Ishikawa (cell line): Measurements from ENCODE around the gene CCDC170.

Experiments
- FOXM1 ChIP-seq: IDR thresholded peaks from 2 replicates; pipeline ENCODE4 v1.6.1; 2012; ENCODE audit warnings: low read depth, borderline replicate concordance
- RAD21 ChIP-seq: IDR thresholded peaks from 2 replicates; pipeline ENCODE4 v1.6.1; 2012; ENCODE audit warnings: low read depth
- TAF1 ChIP-seq: IDR thresholded peaks from 2 replicates; pipeline ENCODE4 v1.6.1; 2012; ENCODE audit warnings: low read depth, mild to moderate bottlenecking
- TF ChIP-seq, protein P1 (sequence below): IDR thresholded peaks from 2 replicates; pipeline ENCODE4 v1.6.1; 2012

DNA sequence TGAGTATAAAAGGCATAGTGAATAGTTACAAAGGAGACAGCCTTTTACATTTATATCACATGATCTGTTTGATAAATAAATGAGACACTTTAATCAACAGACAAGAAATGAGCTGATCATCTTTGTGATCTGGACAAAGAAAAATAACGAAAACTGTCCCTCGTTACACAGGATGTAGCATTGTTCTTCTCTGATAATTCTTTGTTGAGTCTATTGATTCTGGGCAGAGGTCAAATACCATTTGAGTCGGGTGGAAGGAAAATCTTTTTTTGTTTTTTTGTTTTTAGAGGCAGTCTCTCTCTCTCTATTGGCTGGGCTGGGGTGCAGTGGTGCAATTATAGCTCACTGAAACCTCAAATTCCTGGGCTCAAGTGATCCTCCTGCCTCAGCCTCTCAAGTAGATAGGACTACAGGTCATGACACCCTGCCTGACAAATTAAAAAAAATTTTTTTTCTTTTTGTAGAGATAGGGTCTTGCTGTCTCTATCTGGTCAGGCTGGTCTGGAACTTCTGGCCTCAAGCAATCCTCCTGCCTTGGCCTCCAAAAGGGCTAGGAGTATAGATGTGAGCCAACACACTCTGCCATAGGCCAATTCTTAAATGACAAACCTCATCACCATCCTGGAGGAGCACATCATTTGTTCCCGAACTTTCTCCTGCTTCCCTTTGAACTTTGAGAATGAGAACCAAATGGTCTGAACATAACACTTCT is 41.8 kb downstream of the CCDC170 start:
- TF ChIP-seq TAF1 = no peak
- TF ChIP-seq RAD21 = no peak
- TF ChIP-seq, protein P1, sequence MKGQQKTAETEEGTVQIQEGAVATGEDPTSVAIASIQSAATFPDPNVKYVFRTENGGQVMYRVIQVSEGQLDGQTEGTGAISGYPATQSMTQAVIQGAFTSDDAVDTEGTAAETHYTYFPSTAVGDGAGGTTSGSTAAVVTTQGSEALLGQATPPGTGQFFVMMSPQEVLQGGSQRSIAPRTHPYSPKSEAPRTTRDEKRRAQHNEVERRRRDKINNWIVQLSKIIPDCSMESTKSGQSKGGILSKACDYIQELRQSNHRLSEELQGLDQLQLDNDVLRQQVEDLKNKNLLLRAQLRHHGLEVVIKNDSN = no peak
- no peak for TF ChIP-seq FOXM1
